Measurements from ENCODE around the gene MBOAT7.
"Not testable (repeated sequence)": the region's sequence is repeated elsewhere in the genome, so short reads cannot be mapped to it uniquely, and the experiment has no call there.

MBOAT7 gene

DNA sequence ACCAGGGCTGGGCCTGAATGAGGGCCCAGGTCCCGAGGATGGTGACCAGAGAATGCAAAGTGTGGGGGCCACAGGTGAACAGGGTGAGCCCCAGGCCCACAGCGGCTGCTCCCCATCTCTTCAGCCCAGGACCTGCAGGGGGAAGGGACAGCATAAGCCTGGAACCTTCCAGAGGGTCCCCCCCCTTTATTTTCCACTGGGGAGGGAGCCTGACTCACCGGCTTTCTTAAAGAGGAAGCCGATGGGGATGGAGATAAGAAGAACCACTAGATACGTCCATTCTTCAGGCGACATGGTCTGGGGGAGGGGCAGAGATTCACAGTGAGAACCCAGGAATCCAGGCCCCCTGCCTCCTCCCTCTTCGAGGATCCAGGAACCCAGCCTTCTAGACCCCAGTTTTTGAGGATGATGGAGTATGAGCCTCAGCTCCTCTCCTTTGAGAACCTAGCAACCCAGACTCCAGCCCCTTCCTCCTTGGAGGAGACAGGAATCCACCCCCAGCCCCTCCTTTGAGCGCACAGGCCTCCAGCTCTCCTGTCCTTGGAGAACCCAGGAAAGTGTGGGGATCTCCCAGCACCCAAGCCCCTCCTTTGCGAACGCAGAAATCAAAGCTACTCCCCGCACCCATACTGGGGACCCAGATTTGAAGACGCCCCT, 1.0 kb downstream of the MBOAT7 start:
- DNase-seq (ENCODE audit: low read depth), result no peak

DNA sequence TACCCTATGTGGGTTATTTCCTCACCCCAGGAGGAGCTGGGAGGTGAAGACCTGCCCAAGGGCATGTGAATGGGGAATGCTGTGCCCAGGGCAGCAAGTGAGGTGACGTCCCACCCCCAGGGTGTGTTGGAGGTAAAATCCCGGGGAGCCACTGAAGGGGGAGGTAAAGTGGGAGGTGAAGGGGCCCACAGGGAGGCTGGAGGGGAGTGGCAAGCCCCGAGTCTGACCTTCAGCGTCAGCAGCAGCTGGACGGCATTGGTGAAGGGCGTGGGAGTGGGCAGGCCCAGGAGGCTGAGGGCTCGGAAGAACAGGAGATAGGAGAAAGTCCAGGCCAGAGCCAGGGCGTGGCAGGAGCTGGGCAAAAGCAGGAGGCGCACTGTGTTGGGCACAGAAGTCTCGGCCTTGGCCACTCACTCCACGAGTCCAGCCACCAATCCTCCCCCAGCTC, 2.4 kb downstream of the MBOAT7 start:
- DNase-seq (ENCODE audit: low read depth), result no peak

DNA sequence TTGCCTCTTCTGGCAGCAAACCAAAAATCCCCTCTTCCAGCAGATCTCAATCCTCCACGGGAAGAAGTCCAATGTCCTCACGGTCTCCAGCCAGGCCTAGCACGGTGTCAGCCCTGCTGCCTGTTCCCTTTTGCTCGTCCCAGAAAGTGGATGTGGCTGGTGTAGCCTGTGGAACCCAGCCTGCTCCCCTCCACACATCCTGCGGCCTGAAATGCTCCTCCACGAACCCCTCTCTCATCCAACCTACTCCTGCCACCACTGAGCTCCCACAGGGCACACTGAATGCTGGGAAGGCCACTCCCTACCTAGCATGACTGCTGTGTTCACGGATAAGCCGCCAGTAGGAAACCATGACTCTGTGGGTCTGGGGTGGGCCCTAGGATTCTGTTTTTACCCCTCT, 3.0 kb downstream of the MBOAT7 start:
- no peak for DNase-seq (ENCODE audit: low read depth)

DNA sequence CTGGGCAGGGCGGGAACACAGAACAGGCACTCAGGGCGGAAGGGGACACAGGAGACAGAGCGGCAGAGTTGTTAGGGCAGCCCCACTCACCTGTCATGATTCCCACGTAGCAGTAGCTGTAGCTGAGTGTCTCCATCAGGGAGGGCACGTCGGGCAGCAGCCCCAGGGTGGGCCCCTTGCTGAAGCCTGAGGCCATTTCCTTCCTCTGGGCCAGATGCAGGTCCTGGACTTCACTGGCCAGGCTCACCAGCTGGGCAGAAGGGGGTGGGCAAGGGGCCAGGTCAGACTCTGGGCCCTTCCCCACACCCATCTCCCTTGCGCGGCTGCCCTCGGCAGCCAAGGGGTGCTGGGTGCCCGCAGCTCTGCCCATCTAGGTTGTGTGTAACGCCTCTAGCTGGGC, 5.9 kb downstream of the MBOAT7 start:
- DNase-seq (ENCODE audit: low read depth), result no peak

DNA sequence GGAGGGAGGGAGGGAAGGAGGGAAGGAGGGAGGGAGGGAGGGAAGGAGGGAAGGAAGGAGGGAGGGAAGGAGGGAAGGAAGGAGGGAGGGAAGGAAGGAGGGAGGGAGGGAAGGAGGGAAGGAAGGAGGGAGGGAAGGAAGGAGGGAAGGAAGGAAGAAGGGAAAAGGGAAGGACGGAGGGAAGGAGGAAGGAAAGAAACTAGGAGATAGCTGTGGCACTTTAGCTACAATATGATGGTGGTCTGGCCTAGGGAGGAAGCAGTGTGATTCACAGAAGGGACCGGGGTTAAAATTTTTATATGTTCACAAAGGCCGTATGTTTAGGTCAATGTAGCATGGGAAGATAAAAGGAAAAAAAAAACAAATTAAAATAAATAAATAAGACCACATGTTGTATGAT, 7.5 kb downstream of the MBOAT7 start:
- not testable (repeated sequence) for DNase-seq (ENCODE audit: low read depth)

DNA sequence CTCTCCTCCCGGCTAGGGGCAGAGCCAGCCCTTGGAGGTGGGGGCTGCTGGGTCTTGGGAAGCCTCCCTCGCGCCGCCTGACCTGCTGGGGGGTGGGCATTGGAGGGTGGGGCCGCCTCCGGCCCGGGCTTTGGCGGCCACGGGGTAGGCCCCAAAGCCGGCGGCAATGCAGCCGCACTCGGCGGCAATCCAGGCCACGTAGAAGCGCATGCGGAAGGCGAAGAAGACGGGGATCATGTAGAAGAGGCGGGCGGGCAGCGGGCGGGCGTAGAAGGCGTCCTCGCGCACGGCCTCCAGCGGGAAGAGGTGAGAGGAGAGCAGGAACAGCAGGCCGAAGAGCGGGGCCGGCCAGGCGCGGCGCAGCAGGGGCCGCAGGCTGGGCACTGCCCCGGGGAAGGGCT, 8.7 kb downstream of the MBOAT7 start:
- DNase-seq (ENCODE audit: low read depth), result no peak

DNA sequence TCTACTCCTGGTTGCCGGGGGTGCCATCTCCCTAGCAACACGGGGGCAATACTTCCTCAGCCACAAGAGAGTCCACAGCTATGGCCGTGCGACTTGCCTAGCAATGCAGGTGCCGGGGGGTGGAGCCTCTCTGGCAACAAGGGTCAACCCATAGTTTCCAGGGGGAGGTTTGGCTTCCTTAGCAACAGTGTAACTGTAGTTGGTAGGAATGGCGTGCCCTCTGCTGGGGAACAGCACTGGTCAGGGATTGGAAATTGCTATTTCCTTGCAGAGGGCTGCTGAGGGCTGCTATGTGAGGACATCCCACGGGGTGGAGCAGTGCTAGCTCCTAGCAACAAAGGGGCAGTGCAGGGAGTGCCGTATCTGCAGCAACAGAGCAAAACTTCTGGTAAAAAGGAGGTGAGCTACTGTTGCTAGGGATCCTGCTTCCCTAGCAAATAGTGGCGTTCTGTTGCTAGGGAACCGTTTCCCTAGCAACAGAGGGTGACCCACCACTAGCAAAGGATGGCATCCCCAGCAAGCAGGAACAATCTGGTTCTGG, 9.4 kb downstream of the MBOAT7 start:
- DNase-seq (ENCODE audit: low read depth), result no peak

DNA sequence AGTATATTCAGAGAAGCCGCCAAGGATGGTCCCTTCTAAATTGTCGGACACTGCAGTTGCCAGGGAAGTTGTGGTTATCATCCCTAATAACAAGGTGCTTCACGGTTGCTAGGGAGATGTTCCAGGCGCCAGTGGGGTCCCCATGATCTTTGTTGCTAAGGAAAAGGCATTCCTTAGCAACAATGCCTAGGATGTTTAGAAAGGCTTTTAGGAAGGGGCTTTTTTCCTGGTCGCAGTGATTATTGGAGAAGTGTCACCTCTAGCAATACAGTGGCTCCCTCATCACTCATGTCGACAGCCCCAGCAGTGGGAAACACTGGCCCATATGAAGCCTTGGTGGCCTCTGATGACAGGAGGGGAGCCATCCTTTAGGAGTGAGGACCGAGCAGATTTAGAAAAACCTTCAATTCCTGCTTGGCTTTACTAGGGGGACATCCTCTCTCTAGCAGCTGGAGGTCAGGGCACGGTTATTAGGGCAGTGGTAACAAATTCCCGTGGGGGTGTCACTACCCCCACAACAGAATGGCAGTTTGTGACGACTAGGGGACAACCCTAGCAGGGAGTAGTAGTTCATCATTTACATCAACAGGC, 10.0 kb downstream of the MBOAT7 start:
- DNase-seq (ENCODE audit: low read depth), result no peak

DNA sequence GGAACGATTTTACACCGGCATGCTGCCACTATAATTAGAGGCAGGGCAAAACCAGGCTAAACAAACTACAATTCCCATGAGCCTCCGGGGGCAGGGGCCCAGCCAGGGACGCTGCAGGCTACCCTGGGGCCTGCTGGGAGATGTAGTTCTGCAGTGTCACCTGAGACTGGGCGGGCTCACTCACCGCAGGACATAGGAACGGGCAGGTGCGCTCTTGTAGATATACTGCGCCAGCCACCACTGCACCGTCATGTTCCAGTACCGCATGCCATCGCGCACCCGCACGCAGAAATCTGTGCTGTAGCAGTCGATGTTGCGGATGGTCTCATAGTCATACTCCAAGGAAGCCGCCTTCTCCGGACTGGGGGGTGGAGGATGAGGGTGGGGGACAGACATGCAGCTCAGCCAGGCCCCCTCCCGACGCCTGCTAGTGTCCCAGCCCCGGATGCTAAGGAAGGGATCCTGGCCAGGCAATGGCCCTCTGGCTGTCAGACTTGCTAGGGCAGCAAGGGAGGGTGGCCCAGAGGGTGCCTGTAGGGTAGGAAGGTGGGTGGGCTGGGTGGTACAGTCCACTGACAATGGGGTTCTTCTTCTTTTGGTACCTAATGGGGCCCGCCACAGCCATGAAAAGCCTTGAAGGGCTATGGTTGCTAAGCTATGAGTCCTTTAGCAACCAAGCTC, 10.7 kb downstream of the MBOAT7 start:
- DNase-seq (ENCODE audit: low read depth), result no peak

DNA sequence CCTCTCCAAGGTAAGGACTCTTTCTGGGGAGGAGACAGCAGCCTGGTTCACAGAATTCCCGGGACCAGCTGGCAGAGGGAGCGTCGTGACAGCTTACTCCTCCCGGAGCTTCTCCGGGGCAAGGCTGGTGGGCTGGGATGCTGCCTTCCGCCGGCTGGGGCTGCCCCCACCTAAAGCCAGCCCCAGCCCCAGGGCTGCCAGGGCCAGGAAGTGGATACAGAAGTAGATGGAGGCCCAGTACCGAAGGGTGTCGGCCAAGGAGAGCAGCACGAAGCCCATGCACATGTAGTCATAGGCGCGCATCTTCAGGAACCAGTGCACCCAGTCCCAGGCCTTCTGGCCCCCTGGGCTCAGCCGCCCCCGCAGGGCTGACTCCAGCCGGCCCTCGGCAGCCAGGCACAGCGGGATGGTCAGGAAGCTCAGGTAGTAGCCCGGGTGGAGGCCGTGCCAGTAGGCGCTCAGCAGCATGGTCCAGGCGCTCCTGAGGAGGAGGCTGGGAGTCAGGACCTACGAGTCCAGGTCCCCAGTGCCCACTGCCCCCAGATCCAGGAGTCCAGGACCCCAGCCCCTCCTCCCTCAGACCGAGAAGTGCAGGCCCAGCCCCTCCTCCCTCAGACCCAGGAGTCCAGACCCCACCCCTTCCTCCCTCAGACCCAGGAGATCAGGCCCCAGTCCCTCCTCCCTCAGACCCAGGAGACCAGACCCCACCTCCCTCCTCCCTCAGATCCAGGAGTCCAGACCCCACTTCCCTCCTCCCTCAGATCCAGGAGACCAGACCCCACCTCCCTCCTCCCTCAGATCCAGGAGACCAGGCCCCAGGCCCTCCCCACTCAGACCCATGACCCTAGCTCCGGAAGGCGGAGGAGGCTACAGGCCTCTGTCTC, 15.2 kb downstream of the MBOAT7 start:
- no peak for DNase-seq (ENCODE audit: low read depth)

DNA sequence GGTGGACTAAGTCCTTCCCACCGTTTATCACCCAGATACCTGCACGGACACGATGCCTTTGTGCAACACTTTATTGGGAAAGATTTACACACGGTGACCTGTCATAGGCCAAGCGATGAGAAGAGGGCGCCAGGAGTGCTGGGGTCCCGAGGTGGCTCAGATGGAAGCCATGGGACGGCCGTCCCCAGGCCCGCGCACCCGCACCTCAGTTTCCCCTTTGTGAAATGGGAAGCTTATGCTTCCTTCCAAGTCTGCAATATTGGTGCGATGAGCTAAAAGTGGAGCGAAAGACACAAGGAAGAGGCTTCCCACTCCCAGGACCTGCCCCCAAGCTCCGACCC, 16.1 kb downstream of the MBOAT7 start:
- no peak for DNase-seq (ENCODE audit: low read depth)

DNA sequence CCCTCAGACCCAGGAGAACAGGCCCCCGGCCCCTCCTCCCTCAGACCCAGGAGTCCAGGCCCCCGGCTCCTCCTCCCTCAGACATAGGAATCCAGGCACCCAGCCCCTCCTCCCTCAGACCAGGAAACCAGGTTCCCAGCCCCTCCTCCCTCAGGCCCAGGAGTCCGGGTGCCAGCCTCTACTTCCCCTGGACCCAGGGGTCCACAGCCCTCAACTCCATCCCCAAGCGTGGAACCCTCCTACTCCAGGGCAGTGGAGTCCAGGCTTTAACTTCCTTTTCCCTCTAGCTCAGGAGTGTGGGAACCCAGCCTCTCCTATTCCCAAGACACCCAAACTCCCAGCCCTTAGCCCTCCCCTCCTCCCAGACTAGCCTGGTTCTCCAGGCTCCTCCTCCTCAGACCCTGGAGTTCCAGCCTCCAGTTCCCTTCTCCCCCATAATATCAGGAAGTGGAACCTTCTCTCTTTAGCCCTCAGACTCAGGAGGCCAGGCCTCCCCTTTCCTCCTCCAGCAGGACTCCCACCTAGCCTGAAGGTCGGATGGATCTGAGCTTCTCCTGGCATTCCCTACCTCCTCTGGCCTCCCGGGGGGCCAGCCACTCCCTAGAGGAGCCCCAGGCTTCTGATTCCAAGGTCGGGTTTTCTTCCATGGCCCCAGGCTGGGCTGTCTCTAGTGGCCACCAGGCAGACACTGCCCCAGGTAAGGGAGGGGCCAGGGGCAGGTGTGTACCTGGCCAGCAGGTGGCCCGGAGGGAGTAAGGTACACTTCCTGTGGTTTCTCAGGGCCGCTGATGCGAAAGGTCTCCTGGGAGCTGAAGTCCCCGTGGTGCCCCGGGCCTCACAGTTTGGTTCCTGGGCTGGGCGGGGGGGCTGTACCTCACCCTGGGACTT, 16.7 kb downstream of the MBOAT7 start, which contains the start of gene TMC4:
TSS of gene TMC4 (minus strand) at position 690 of the 888 bp plus-strand sequence. CDS start at position 647, 43 bp downstream.
- DNase-seq (ENCODE audit: low read depth), result no peak

DNA sequence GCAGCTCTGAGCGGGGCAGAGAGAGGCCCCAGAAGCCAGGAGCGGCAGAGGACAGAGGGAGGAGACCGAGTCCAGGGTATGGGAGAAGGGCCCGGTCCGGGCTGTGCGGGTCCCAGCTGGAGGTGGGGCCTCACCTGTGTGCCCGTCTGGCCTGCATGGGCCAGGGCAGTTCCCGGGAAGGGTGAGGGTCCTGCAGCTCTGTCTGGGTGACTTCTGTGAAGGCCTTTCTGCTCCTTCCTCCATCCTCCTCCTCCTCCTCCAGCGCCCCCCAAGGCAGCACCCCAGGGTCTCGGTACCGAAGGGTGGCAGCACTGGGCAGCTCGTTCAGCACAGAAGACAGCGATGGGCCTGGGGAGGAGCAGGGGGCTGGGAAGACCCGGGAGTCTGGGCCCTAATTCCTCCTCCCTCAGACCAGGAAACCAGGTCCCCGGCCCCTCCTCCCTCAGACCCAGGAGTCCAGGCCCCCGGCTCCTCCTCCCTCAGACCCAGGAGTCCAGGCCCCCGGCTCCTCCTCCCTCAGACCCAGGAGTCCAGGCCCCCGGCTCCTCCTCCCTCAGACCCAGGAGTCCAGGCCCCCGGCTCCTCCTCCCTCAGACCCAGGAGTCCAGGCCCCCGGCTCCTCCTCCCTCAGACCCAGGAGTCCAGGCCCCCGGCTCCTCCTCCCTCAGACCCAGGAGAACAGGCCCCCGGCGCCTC, 17.5 kb downstream of the MBOAT7 start:
- DNase-seq (ENCODE audit: low read depth), result not testable (repeated sequence)

DNA sequence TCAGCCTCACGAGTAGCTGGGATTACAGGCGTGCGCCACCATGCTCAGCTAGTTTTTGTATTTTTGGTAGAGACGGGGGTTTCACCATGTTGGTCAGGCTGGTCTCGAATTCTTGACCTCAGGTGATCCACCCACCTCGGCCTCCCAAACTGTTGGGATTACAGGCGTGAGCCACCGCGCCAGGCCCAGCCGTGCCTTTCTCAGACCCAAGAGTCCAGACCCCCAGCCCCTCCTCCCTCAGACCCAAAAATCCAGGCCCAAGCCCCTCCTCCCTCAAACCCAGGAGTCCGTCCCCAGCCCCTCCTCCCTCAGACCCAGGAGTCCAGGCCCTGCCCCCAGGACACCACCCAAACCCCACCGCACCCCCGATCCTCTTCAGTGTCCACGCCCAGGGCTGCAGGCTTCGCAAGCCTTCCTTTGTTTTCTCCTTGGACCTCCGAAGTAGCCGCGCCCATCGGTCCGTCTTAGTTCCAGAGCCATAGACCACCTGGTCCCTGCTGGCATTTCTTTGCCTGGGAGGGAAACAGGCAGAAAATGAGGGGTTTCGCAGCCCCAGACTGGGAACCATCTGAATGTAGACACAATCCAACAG, 20.1 kb downstream of the MBOAT7 start:
- no peak for DNase-seq (ENCODE audit: low read depth)

DNA sequence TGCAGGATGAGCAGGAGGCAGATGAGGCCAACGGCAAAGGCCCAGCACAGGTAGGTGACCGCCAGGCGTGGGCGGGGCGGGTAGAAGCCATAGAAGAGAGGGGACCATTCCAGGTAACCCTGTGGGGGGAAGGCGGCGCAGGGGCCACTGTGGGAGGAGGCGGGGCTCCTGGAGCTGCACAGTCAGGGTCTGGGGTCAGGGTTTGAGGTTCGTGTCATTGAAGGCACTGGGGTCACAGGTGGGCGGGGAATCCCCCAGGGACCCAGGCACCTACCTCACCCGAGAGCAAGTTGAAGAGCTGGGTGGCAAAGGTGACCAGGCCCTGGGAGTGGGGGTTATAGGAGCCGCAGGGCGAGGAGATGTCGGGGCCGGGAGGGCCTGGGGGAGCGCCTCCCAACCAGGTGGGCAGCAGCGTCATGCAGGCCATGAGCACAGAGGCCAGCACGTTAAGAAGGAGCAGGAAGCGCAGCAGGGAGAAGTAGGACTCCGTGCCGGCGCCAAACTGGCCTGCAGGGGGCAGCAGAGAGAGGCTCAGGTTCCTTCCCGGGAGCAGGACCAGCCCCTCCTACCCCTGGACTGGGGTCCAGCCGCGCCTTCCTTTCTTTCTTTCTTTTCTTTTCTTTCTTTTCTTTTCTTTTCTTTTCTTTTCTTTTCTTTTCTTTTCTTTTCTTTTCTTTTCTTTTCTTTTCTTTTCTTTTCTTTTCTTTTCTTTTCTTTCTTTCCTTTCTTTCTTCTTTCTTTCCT, 21.0 kb downstream of the MBOAT7 start:
- no peak for DNase-seq (ENCODE audit: low read depth)

DNA sequence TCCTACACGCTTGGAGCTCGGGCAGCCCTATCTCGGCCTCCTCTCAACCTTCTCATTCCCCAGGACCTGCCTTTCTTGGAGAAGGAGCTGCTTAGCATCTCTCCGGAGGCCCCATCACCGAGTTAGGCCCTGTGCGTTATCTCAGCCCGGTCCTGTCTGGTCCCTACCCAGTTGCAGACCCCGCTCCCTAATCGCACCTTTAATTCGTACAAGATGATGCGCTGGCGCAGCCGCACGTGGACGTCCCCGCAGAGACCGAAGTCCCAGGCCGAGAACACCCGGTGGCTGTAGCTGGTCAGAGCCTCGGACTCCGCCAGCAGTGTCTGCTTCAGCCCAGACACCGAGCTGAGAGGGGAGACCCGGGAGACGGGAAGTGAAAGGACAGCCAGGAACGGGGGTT, 24.2 kb downstream of the MBOAT7 start:
- no peak for DNase-seq (ENCODE audit: low read depth)

DNA sequence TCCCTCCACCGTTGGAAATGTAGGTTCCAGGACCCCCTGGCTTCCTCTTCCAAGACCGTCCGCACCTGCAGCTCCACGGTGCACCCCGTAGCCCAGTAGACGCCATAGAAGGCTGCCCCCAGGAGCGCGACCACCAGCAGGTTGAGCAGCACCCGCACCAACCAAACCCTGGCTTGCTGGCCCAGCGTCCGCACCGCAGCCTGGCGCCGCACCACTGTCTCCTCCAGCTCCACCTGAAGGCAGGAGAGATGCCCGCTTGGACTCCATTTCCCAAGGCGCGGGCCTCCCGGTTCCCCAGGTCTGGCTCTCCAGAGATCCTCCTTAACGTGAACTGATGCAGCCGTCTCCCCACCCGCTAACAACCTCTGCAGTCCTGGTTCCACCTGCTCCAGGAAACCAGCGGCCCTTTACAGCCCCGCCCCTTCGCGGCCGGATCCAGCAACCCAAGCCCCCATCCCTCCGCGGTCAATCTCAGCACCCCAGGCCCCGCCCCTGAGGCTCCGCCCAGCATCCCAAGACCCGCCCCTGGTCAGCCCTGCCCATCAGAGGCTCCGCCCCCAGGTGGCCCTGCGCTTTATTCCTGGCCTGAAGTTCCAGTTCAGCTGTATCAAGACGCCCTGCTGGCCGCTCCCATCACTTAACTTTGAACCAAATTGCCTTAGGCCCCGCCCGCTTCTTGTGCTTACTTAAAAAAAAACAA, 24.9 kb downstream of the MBOAT7 start:
- DNase-seq (ENCODE audit: low read depth), result no peak

DNA sequence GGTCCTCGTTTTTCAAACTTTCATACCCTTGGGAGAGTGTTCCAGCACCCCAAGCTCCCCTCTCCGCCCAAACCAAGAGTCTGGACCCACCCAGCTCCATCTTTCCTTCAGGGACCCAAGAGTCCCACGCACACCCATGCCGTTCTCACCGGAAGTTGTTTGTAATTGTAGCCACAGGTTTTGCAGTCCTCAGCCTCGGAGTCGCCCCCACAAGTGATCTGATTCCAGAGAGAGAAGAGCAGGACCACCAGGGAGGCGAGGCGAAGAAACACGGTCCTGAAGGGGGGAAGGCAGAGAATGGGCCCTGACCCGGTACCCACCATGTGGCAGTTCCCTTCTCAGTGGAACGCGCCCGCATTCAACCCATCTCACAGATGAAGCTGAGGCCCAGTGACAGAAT, 26.5 kb downstream of the MBOAT7 start:
- DNase-seq (ENCODE audit: low read depth), result no peak
